ENCODE results near the gene PDE4D.
"Not testable (repeated sequence)": the region's sequence is repeated elsewhere in the genome, so short reads cannot be mapped to it uniquely, and the experiment has no call there.

Gene PDE4D

DNA sequence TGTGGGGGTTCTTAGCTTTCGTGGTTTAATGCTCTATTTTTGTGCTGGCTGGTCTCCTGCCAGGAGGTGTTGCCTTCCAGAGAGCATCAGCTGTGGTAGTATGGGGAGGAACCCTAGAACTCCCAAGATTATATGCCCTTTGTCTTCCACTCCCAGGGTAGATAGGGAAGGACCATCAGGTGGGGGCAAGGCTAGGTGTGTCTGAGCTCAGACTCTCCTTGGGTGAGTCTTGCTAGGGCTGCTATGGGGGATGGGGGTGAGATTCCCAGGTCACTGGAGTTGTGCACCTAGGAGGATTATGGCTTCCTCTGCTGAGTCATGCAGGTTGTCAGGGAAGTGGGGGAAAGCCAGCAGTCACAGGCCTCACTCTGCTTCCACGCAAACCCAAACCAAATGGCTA lies 584.8 kb downstream of the PDE4D start:
- not testable (repeated sequence) for H3K4me3 ChIP-seq (ENCODE audit: low read length in 2 of 2); H3K27ac ChIP-seq (replicated peaks; ENCODE audit: low read length); H3K9ac ChIP-seq (ENCODE audit: low read depth, low read length, poor library complexity); H3K4me2 ChIP-seq (ENCODE audit: insufficient read depth, low read length, poor library complexity, severe bottlenecking); H2BK120ac ChIP-seq (ENCODE audit: low read depth, low read length); H2BK15ac ChIP-seq (ENCODE audit: low read length); H2BK5ac ChIP-seq (ENCODE audit: low read length); H2AK5ac ChIP-seq (ENCODE audit: low read depth, low read length); H3K36me3 ChIP-seq (replicated peaks in 1 of 2; ENCODE audit: control insufficient read depth in 2 of 2, insufficient read depth in 2 of 2, low read length in 2 of 2); H4K8ac ChIP-seq (ENCODE audit: low read depth, low read length); H3K27me3 ChIP-seq (ENCODE audit: control insufficient read depth in 3 of 3, insufficient read depth in 3 of 3, low read depth in 1 of 3, low read length in 3 of 3); DNase-seq (ENCODE audit: low spot score); H3K4ac ChIP-seq (ENCODE audit: low read length); H2AFZ ChIP-seq (ENCODE audit: low read length); H3K14ac ChIP-seq (ENCODE audit: low read length); H3K9me3 ChIP-seq (replicated peaks in 1 of 2; ENCODE audit: control insufficient read depth in 2 of 2, insufficient read depth in 1 of 2, low read depth in 1 of 2, low read length in 2 of 2); H3K23ac ChIP-seq (ENCODE audit: low read depth, low read length, poor library complexity); H3K4me1 ChIP-seq (ENCODE audit: control insufficient read depth in 2 of 2, insufficient read depth in 1 of 2, low read depth in 1 of 2, low read length in 2 of 2); H3K79me1 ChIP-seq (ENCODE audit: low read depth, low read length); H4K91ac ChIP-seq (ENCODE audit: low read depth, low read length, poor library complexity); H3K18ac ChIP-seq (ENCODE audit: low read length)
- peak overlapping the region; percentile 41 for H2BK12ac ChIP-seq (ENCODE audit: low read length)
- WGBS, 2 donors (ENCODE audit: extremely low coverage in 2 of 2, insufficient read length in 2 of 2, insufficient replicate concordance in 1 of 2) = no CpG with 5 or more reads among the region's 2 CpGs

DNA sequence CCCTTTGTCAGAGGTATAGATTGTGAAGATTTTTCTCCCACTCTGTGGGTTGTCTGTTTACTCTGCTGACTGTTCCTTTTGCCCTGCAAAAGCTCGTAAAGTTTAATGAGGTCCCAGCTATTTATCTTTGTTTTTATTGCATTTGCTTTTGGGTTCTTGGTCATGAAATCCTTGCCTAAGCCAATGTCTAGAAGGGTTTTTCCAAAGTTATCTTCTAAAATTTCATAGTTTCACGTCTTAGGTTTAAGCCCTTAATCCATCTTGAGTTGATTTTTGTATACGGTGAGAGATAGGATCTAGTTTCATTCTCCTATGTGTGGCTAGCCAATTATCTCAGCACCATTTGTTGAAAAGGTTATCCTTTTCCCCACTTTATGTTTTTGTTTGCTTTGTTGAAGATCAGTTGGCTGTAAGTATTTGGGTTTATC lies 590.2 kb downstream of the PDE4D start:
- not testable (repeated sequence) for H3K18ac ChIP-seq (ENCODE audit: low read length); H2AK5ac ChIP-seq (ENCODE audit: low read depth, low read length); H3K27ac ChIP-seq (replicated peaks; ENCODE audit: low read length); H3K4ac ChIP-seq (ENCODE audit: low read length); H3K9me3 ChIP-seq (replicated peaks in 1 of 2; ENCODE audit: control insufficient read depth in 2 of 2, insufficient read depth in 1 of 2, low read depth in 1 of 2, low read length in 2 of 2); H3K4me1 ChIP-seq (ENCODE audit: control insufficient read depth in 2 of 2, insufficient read depth in 1 of 2, low read depth in 1 of 2, low read length in 2 of 2); H3K27me3 ChIP-seq (ENCODE audit: control insufficient read depth in 3 of 3, insufficient read depth in 3 of 3, low read depth in 1 of 3, low read length in 3 of 3); H4K91ac ChIP-seq (ENCODE audit: low read depth, low read length, poor library complexity); H3K9ac ChIP-seq (ENCODE audit: low read depth, low read length, poor library complexity); H2AFZ ChIP-seq (ENCODE audit: low read length); H2BK5ac ChIP-seq (ENCODE audit: low read length); H2BK120ac ChIP-seq (ENCODE audit: low read depth, low read length); H3K4me2 ChIP-seq (ENCODE audit: insufficient read depth, low read length, poor library complexity, severe bottlenecking); H3K36me3 ChIP-seq (replicated peaks in 1 of 2; ENCODE audit: control insufficient read depth in 2 of 2, insufficient read depth in 2 of 2, low read length in 2 of 2); H3K23ac ChIP-seq (ENCODE audit: low read depth, low read length, poor library complexity); H3K79me1 ChIP-seq (ENCODE audit: low read depth, low read length); DNase-seq (ENCODE audit: low spot score); H4K8ac ChIP-seq (ENCODE audit: low read depth, low read length); H3K14ac ChIP-seq (ENCODE audit: low read length); H3K4me3 ChIP-seq (ENCODE audit: low read length in 2 of 2); H2BK15ac ChIP-seq (ENCODE audit: low read length); H2BK12ac ChIP-seq (ENCODE audit: low read length)
- WGBS, 2 donors (ENCODE audit: extremely low coverage in 2 of 2, insufficient read length in 2 of 2, insufficient replicate concordance in 1 of 2) = no CpG with 5 or more reads among the region's 3 CpGs

DNA sequence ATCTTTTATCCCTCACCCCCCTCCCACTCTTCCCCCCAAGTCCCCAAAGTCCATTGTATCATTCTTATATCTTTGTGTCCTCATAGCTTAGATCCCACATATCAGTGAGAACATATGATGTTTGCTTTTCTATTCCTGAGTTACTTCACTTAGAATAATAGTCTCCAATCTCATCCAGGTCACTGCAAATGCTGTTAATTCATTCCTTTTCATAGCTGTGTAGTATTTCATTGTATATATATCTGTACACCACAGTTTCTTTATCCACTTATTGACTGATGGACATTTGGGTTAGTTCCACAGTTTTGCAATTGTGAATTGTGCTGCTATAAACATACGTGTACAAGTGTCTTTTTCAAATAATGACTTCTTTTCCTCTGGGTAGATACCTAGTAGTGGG lies 591.0 kb downstream of the PDE4D start:
- not testable (repeated sequence) for H3K27ac ChIP-seq (replicated peaks; ENCODE audit: low read length); H3K14ac ChIP-seq (ENCODE audit: low read length); H2BK12ac ChIP-seq (ENCODE audit: low read length); H3K9ac ChIP-seq (ENCODE audit: low read depth, low read length, poor library complexity); H2BK5ac ChIP-seq (ENCODE audit: low read length); H3K23ac ChIP-seq (ENCODE audit: low read depth, low read length, poor library complexity); H3K4me1 ChIP-seq (ENCODE audit: control insufficient read depth in 2 of 2, insufficient read depth in 1 of 2, low read depth in 1 of 2, low read length in 2 of 2); H3K18ac ChIP-seq (ENCODE audit: low read length); DNase-seq (ENCODE audit: low spot score); H4K8ac ChIP-seq (ENCODE audit: low read depth, low read length); H2AFZ ChIP-seq (ENCODE audit: low read length); H3K4me2 ChIP-seq (ENCODE audit: insufficient read depth, low read length, poor library complexity, severe bottlenecking); H3K9me3 ChIP-seq (replicated peaks in 1 of 2; ENCODE audit: control insufficient read depth in 2 of 2, insufficient read depth in 1 of 2, low read depth in 1 of 2, low read length in 2 of 2); H2BK15ac ChIP-seq (ENCODE audit: low read length); H2AK5ac ChIP-seq (ENCODE audit: low read depth, low read length); H3K27me3 ChIP-seq (ENCODE audit: control insufficient read depth in 3 of 3, insufficient read depth in 3 of 3, low read depth in 1 of 3, low read length in 3 of 3); H3K36me3 ChIP-seq (replicated peaks in 1 of 2; ENCODE audit: control insufficient read depth in 2 of 2, insufficient read depth in 2 of 2, low read length in 2 of 2); H3K4ac ChIP-seq (ENCODE audit: low read length); H3K79me1 ChIP-seq (ENCODE audit: low read depth, low read length); H4K91ac ChIP-seq (ENCODE audit: low read depth, low read length, poor library complexity); H3K4me3 ChIP-seq (ENCODE audit: low read length in 2 of 2); H2BK120ac ChIP-seq (ENCODE audit: low read depth, low read length)
- WGBS, 2 donors (ENCODE audit: extremely low coverage in 2 of 2, insufficient read length in 2 of 2, insufficient replicate concordance in 1 of 2) = no CpG with 5 or more reads among the region's 1 CpG

GRCh38 chr5:59301727-59302126 lies 591.8 kb downstream of the PDE4D start:
- Histone ChIP-seq H2BK12ac (ENCODE audit: low read length) (no peak overlapping the region), H3K14ac (ENCODE audit: low read length) (peak overlapping the region; percentile 56), H3K23ac (ENCODE audit: low read depth, low read length, poor library complexity) (no peak overlapping the region), H4K91ac (ENCODE audit: low read depth, low read length, poor library complexity) (no peak overlapping the region), H2AFZ (ENCODE audit: low read length) (peak overlapping the region; percentile 15), H3K79me1 (ENCODE audit: low read depth, low read length) (no peaks in the 10 kb centered on the region), H3K4me3 (ENCODE audit: low read length in 2 of 2) (no peak overlapping the region), H3K4me2 (ENCODE audit: insufficient read depth, low read length, poor library complexity, severe bottlenecking) (no peak overlapping the region), H2BK5ac (ENCODE audit: low read length) (no peak overlapping the region), H2AK5ac (ENCODE audit: low read depth, low read length) (no peak overlapping the region), H3K9me3 (replicated peaks in 1 of 2; ENCODE audit: control insufficient read depth in 2 of 2, insufficient read depth in 1 of 2, low read depth in 1 of 2, low read length in 2 of 2) (no peaks in the 10 kb centered on the region), H3K9ac (ENCODE audit: low read depth, low read length, poor library complexity) (no peak overlapping the region), H4K8ac (ENCODE audit: low read depth, low read length) (no peak overlapping the region), H3K36me3 (replicated peaks in 1 of 2; ENCODE audit: control insufficient read depth in 2 of 2, insufficient read depth in 2 of 2, low read length in 2 of 2) (no peaks in the 10 kb centered on the region), H3K27ac (replicated peaks; ENCODE audit: low read length) (no peak overlapping the region), H3K18ac (ENCODE audit: low read length) (no peak overlapping the region), H3K27me3 (ENCODE audit: control insufficient read depth in 3 of 3, insufficient read depth in 3 of 3, low read depth in 1 of 3, low read length in 3 of 3) (no peaks in the 10 kb centered on the region), H2BK15ac (ENCODE audit: low read length) (no peak overlapping the region), H3K4me1 (ENCODE audit: control insufficient read depth in 2 of 2, insufficient read depth in 1 of 2, low read depth in 1 of 2, low read length in 2 of 2) (no peaks in the 10 kb centered on the region), H2BK120ac (ENCODE audit: low read depth, low read length) (no peak overlapping the region), H3K4ac (ENCODE audit: low read length) (no peak overlapping the region)
- WGBS, 2 donors (ENCODE audit: extremely low coverage in 2 of 2, insufficient read length in 2 of 2, insufficient replicate concordance in 1 of 2) = no CpG with 5 or more reads among the region's 4 CpGs
- DNase-seq (ENCODE audit: low spot score) = no peak
